Panc1 (cell line): ENCODE data around the gene INTS3. TPM values are rescaled to one million over a fixed set of nuclear protein-coding genes. Genes with fewer than 3 reads are reported as not detected.

Source experiments
- ATAC-seq: fragments of 200-7000 bp; cut with Tn5 transposase; 2 replicates; pipeline ENCODE4 v1.9.1; 2020; ENCODE audit warnings: mild to moderate bottlenecking, moderate library complexity
- BruUV-seq: library from RNA; stranded (reverse); fragments of 400-500 nt; replicated peaks from 2 replicates; lab custom pipeline; 2021; lab: Mats Ljungman, UMichigan
- CTCF ChIA-PET: fragments of 300-600 bp; sonication (Branson Sonifier 250); formaldehyde crosslinking; loops from one replicate; lab custom pipeline; 2022; ENCODE audit warnings: antibody characterized with exemption; lab: Charles Lee
- POLR2A ChIA-PET: fragments of 300-600 bp; sonication (Branson Sonifier 250); formaldehyde crosslinking; loops from one replicate; lab custom pipeline; 2022; ENCODE audit warnings: antibody characterized with exemption; lab: Charles Lee
- DNase-seq: peaks from one replicate; pipeline ENCODE4 v3.0.0-alpha.2; 2010; ENCODE audit warnings: low read depth, low spot score
- H3K27ac ChIP-seq: 2 replicates; pipeline ENCODE4 v1.5.1; 2011; ENCODE audit warnings: mild to moderate bottlenecking, low read length, inconsistent platforms
- H3K27me3 ChIP-seq: fragments of 200-500 bp; sonication (Bioruptor generic); 2 replicates; pipeline ENCODE4 v1.6.0; 2014; ENCODE audit warnings: low read length, inconsistent platforms; ENCODE audit not compliant: control insufficient read depth, insufficient read depth
- H3K36me3 ChIP-seq: fragments of 200-500 bp; sonication (Bioruptor generic); 2 replicates; pipeline ENCODE4 v1.5.1; 2014; ENCODE audit warnings: inconsistent platforms, mild to moderate bottlenecking, low read length, moderate library complexity; ENCODE audit not compliant: control insufficient read depth, insufficient read depth
- H3K4me1 ChIP-seq: 2 replicates; pipeline ENCODE4 v1.5.1; 2011; ENCODE audit warnings: inconsistent platforms, mild to moderate bottlenecking, low read length, moderate library complexity; ENCODE audit not compliant: control insufficient read depth, insufficient read depth
- H3K4me3 ChIP-seq, 2 experiments: 2 replicates each; pipeline ENCODE4 v1.5.1; 2011 to 2012; ENCODE audit warnings: low read depth in 2 of 2, low read length in 2 of 2, mild to moderate bottlenecking in 2 of 2, inconsistent platforms in 1 of 2, moderate library complexity in 1 of 2
- H3K9me3 ChIP-seq: fragments of 200-500 bp; sonication (Bioruptor generic); 2 replicates; pipeline ENCODE4 v1.5.1; 2014; ENCODE audit warnings: low read depth, mild to moderate bottlenecking, inconsistent platforms, low read length, moderate library complexity; ENCODE audit not compliant: control insufficient read depth, insufficient read depth
- POLR2AphosphoS5 ChIP-seq: IDR thresholded peaks from 2 replicates; pipeline ENCODE4 v1.6.1; 2012; ENCODE audit warnings: mild to moderate bottlenecking, low read depth, low read length, moderate library complexity
- SIN3A ChIP-seq: IDR thresholded peaks from 2 replicates; pipeline ENCODE4 v1.6.1; 2012; ENCODE audit warnings: low read depth, mild to moderate bottlenecking, low read length, moderate library complexity, borderline replicate concordance; ENCODE audit not compliant: insufficient read depth
- TCF7L2 ChIP-seq: IDR thresholded peaks from 2 replicates; pipeline ENCODE4 v1.6.1; 2011; ENCODE audit warnings: mild to moderate bottlenecking, low read depth, low read length, inconsistent platforms
- in situ Hi-C: cut with HindIII; loops from 2 replicates; pipeline ENCODE4 v1.10.0; 2016; ENCODE audit warnings: low sequenced_read_pairs, low pct_unique_long_range_greater_than_20kb
- intact Hi-C: fragments of 100-400 bp; cut with micrococcal nuclease; formaldehyde crosslinking; loops from one replicate; pipeline ENCODE4 v1.10.0; 2022; ENCODE audit not compliant: unreplicated experiment
- total RNA-seq: library from RNA; stranded (reverse); gene quantifications from one replicate; pipeline ENCODE4 v1.2.1, GENCODE V29; 2021; ENCODE audit not compliant: unreplicated experiment
- TF ChIP-seq, protein P1 (sequence below): fragments of 450-650 bp; IDR thresholded peaks from 2 replicates; pipeline ENCODE4 v1.5.1; 2017; ENCODE audit warnings: mild to moderate bottlenecking
- TF ChIP-seq, protein P2 (sequence below), 2 experiments: IDR thresholded peaks; 2 replicates each; pipeline ENCODE4 v1.6.1; 2011 to 2012; ENCODE audit warnings: low read depth in 2 of 2, control low read depth in 1 of 2, low read length in 1 of 2, mild to moderate bottlenecking in 1 of 2, moderate library complexity in 1 of 2; ENCODE audit not compliant: insufficient read depth in 1 of 2

INTS3 gene
- total RNA-seq, 1 experiment from 2014 or later: 77.3 TPM

DNA sequence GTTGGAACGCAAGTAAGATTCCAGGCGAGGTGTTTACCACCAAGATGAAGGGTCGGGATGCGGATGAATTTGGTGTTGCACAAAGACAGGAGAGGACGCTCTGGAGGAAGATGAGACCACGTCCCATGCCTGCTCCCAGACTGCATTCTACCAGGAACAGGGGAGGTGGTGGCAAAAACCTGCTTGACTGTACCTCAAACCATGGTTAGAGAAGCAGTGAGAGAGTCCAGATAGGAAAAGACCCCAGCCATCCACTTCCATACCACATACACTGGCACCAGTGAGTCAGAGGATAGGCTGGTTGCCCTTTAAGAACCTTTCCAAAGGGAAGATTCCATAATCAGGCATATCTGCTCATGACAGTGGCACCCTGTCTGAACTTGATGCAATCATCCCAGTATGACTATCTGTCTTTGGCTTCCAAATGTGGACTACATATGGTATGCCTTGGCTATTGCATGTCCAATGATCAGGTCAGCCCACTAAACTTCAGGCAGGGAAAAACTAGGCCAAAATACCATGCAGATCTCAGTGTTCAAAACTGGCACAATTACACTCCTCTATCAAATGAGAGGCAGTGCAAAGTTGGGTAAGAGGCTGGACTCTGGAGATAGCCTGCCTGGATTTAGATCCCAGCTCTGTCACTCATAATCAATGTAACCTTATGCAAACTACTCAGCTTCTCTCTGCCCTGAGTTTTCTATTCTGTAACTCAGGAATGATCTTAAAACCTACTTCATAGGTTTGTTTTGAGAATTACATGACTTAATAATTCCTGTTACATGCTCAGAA, 28.7 kb upstream of the INTS3 start:
- CTCF ChIA-PET: no interaction called here
- H3K27me3 ChIP-seq: no peaks in the 10 kb centered on the region

DNA sequence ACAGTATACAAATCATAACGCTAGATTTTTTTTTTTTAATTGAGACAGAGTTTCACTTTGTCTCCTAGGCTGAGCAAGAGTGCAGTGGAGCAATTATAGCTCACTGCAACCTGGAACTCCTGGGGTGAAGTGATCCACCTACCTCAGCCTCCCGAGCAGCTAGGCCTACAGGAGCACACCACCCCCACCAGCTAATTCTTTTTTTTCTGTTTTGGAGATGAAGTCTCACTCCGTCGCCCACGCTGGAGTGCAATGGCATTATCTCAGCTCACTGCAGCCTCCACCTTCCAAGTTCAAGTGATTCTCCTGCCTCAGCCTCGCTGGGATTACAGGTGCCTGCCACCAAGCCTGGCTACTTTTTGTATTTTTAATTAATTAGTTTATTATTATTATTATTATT, 28.1 kb upstream of the INTS3 start:
- Histone ChIP-seq H3K4me1 (peaks cover 7% of the 10 kb centered on the region), H3K9me3 (no peaks in the 10 kb centered on the region), H3K27me3 (no peaks in the 10 kb centered on the region), H3K27ac (no peak overlapping the region), H3K4me3 (no peak overlapping the region), H3K36me3 (no peaks in the 10 kb centered on the region)
- no TSS peak for BruUV-seq
- CTCF ChIA-PET: no interaction called here
- intact Hi-C loops (no loop called here), in situ Hi-C loops (no loop called here)
- ATAC-seq: no peak
- POLR2A ChIA-PET: no interaction called here
- no peak for TF ChIP-seq POLR2AphosphoS5
- TF ChIP-seq, protein P1, sequence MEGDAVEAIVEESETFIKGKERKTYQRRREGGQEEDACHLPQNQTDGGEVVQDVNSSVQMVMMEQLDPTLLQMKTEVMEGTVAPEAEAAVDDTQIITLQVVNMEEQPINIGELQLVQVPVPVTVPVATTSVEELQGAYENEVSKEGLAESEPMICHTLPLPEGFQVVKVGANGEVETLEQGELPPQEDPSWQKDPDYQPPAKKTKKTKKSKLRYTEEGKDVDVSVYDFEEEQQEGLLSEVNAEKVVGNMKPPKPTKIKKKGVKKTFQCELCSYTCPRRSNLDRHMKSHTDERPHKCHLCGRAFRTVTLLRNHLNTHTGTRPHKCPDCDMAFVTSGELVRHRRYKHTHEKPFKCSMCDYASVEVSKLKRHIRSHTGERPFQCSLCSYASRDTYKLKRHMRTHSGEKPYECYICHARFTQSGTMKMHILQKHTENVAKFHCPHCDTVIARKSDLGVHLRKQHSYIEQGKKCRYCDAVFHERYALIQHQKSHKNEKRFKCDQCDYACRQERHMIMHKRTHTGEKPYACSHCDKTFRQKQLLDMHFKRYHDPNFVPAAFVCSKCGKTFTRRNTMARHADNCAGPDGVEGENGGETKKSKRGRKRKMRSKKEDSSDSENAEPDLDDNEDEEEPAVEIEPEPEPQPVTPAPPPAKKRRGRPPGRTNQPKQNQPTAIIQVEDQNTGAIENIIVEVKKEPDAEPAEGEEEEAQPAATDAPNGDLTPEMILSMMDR: no peak
- TF ChIP-seq, protein P2, sequence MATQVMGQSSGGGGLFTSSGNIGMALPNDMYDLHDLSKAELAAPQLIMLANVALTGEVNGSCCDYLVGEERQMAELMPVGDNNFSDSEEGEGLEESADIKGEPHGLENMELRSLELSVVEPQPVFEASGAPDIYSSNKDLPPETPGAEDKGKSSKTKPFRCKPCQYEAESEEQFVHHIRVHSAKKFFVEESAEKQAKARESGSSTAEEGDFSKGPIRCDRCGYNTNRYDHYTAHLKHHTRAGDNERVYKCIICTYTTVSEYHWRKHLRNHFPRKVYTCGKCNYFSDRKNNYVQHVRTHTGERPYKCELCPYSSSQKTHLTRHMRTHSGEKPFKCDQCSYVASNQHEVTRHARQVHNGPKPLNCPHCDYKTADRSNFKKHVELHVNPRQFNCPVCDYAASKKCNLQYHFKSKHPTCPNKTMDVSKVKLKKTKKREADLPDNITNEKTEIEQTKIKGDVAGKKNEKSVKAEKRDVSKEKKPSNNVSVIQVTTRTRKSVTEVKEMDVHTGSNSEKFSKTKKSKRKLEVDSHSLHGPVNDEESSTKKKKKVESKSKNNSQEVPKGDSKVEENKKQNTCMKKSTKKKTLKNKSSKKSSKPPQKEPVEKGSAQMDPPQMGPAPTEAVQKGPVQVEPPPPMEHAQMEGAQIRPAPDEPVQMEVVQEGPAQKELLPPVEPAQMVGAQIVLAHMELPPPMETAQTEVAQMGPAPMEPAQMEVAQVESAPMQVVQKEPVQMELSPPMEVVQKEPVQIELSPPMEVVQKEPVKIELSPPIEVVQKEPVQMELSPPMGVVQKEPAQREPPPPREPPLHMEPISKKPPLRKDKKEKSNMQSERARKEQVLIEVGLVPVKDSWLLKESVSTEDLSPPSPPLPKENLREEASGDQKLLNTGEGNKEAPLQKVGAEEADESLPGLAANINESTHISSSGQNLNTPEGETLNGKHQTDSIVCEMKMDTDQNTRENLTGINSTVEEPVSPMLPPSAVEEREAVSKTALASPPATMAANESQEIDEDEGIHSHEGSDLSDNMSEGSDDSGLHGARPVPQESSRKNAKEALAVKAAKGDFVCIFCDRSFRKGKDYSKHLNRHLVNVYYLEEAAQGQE (IDR thresholded peaks at IDR 0.05; ENCODE audit: insufficient read depth in 1 of 2, low read depth in 2 of 2, low read length in 1 of 2): no peak
- TF ChIP-seq SIN3A: no peak
- TF ChIP-seq TCF7L2: no peak
- DNase-seq: no peak

More for the DNA sequence above, 28.7 kb upstream of the INTS3 start:
- ATAC-seq (peak; percentile 50; the same call in 1 of the 2 replicates), DNase-seq (no peak)
- H3K4me3 ChIP-seq: no peak overlapping the region
- H3K27ac ChIP-seq: no peak overlapping the region
- no TSS peak for BruUV-seq
- in situ Hi-C loops: no loop called here
- TF ChIP-seq TCF7L2 (no peak), SIN3A (no peak)
- intact Hi-C loops: no loop called here
- H3K36me3 ChIP-seq: no peaks in the 10 kb centered on the region
- H3K4me1 ChIP-seq: peaks cover 7% of the 10 kb centered on the region
- POLR2A ChIA-PET: no interaction called here
- H3K9me3 ChIP-seq: no peaks in the 10 kb centered on the region

DNA sequence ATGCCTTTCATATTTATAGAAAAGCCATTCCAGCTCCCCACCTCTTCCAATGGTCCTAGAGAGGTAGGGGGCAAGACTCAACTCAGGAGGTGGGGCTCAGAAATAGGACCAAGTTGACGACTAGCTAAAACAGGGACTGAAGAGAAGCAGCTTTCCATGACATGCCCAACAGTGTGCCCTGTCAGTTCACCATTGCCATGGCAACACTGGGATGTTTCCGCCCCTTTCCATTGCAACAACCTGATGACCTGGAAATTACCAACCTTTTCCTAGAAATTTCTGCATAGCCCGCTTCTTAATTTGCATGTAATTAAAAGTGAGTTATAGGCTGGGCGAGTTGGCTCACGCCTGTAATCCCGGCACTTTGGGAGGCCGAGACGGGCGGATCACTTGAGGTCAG, 22.4 kb upstream of the INTS3 start:
- DNase-seq (no peak), ATAC-seq (no peak)
- no peaks in the 10 kb centered on the region for H3K27me3 ChIP-seq
- H3K36me3 ChIP-seq: no peaks in the 10 kb centered on the region
- intact Hi-C loops: no loop called here
- no peaks in the 10 kb centered on the region for H3K9me3 ChIP-seq
- H3K4me1 ChIP-seq: peaks cover 4% of the 10 kb centered on the region; the same call in 1 of the 2 replicates
- H3K27ac ChIP-seq: no peak overlapping the region
- no TSS peak for BruUV-seq
- ChIA-PET POLR2A (interaction anchor here (0.6 to 0.9 kb wide), 2 partner anchors 10 to 22 kb away, joined by 3 to 5 read pairs; partner anchors contain the start of gene INTS3), CTCF (no interaction called here)
- no peak overlapping the region for H3K4me3 ChIP-seq
- no peak for TF ChIP-seq TCF7L2
- TF ChIP-seq, protein P1: no peak
- no peak for TF ChIP-seq SIN3A
- TF ChIP-seq POLR2AphosphoS5: no peak
- TF ChIP-seq, protein P2 (IDR thresholded peaks at IDR 0.05; ENCODE audit: insufficient read depth in 1 of 2, low read depth in 2 of 2, low read length in 1 of 2): no peak
- in situ Hi-C loops: no loop called here
